HepG2 (cell line): ENCODE measurements around the gene PLK5. TPM values are rescaled to one million over a fixed set of nuclear protein-coding genes. Genes with fewer than 3 reads are reported as not detected.

Experiments
- ASH2L ChIP-seq: fragments of 300-600, 200-600 bp; sonication (generic); IDR thresholded peaks from 2 replicates; pipeline ENCODE4 v1.7.0; 2017; ENCODE audit warnings: low read depth, mild to moderate bottlenecking, moderate library complexity, mixed read lengths, low read length; ENCODE audit not compliant: insufficient read length
- BORCS8-MEF2B ChIP-seq: sonication (generic); formaldehyde crosslinking; IDR thresholded peaks from 2 replicates; pipeline ENCODE4 v1.8.0; 2022; ENCODE audit warnings: mild to moderate bottlenecking, missing genetic modification reagents
- FOXK2 ChIP-seq: fragments of 450-650 bp; IDR thresholded peaks from 2 replicates; pipeline ENCODE4 v1.6.1; 2016
- FOXO1 ChIP-seq: sonication (generic); formaldehyde crosslinking; IDR thresholded peaks from 2 replicates; pipeline ENCODE4 v1.4.0; 2020; ENCODE audit warnings: missing genetic modification reagents
- GABPB1 ChIP-seq: IDR thresholded peaks from 2 replicates; pipeline ENCODE4 v1.6.1; 2016; ENCODE audit warnings: mild to moderate bottlenecking, missing genetic modification reagents, moderate library complexity, missing compliant biosample characterization
- IKZF1 ChIP-seq: fragments of 450-650 bp; IDR thresholded peaks from 2 replicates; pipeline ENCODE4 v1.7.1; 2016
- KDM5B ChIP-seq: sonication (generic); formaldehyde crosslinking; IDR thresholded peaks from 2 replicates; pipeline ENCODE4 v1.4.0; 2020; ENCODE audit warnings: missing genetic modification reagents, mild to moderate bottlenecking, borderline replicate concordance
- MED1 ChIP-seq: sonication (generic); formaldehyde crosslinking; IDR thresholded peaks from 2 replicates; pipeline ENCODE4 v1.4.0; 2020; ENCODE audit warnings: missing genetic modification reagents
- NONO ChIP-seq, 2 experiments: fragments of 450-650 bp in 1 of 2; sonication (generic) in 1 of 2; formaldehyde crosslinking in 1 of 2; IDR thresholded peaks in 1 of 2; conservative IDR thresholded peaks in 1 of 2; 2 replicates each; pipeline versions ENCODE4 v1.6.1 to v1.8.0; 2017 to 2022; ENCODE audit warnings: mild to moderate bottlenecking in 1 of 2, missing genetic modification reagents in 1 of 2, moderate library complexity in 1 of 2
- PHB2 ChIP-seq: fragments of 450-650 bp; IDR thresholded peaks from 2 replicates; pipeline ENCODE4 v1.6.1; 2018; ENCODE audit not compliant: partially characterized antibody
- TSC22D2 ChIP-seq: sonication (generic); formaldehyde crosslinking; IDR thresholded peaks from 2 replicates; pipeline ENCODE4 v1.5.1; 2020; ENCODE audit warnings: missing genetic modification reagents, mild to moderate bottlenecking, borderline replicate concordance
- ZBTB8A ChIP-seq: sonication (generic); formaldehyde crosslinking; IDR thresholded peaks from 2 replicates; pipeline ENCODE4 v1.4.0; 2020; ENCODE audit warnings: mild to moderate bottlenecking, low read depth, missing genetic modification reagents, borderline replicate concordance
- ZIK1 ChIP-seq: sonication (generic); formaldehyde crosslinking; IDR thresholded peaks from 2 replicates; pipeline ENCODE4 v1.5.0; 2020; ENCODE audit warnings: mild to moderate bottlenecking, low read depth, missing genetic modification reagents, borderline replicate concordance
- ZKSCAN5 ChIP-seq: sonication (generic); formaldehyde crosslinking; IDR thresholded peaks from 2 replicates; pipeline ENCODE4 v1.5.1; 2020; ENCODE audit warnings: mild to moderate bottlenecking, missing genetic modification reagents
- ZNF230 ChIP-seq: sonication (generic); formaldehyde crosslinking; IDR thresholded peaks from 2 replicates; pipeline ENCODE4 v1.4.0; 2020; ENCODE audit warnings: mild to moderate bottlenecking, missing genetic modification reagents
- ZNF253 ChIP-seq: sonication (generic); formaldehyde crosslinking; IDR thresholded peaks from 2 replicates; pipeline ENCODE4 v1.8.0; 2022; ENCODE audit warnings: mild to moderate bottlenecking, missing genetic modification reagents, borderline replicate concordance
- ZNF331 ChIP-seq: sonication (generic); formaldehyde crosslinking; IDR thresholded peaks from 2 replicates; pipeline ENCODE4 v1.4.0; 2020; ENCODE audit warnings: missing genetic modification reagents
- ZNF431 ChIP-seq: sonication (generic); formaldehyde crosslinking; IDR thresholded peaks from 2 replicates; pipeline ENCODE4 v1.9.0; 2022; ENCODE audit warnings: missing genetic modification reagents, low read depth, mild to moderate bottlenecking, borderline replicate concordance
- ZNF766 ChIP-seq: sonication (generic); formaldehyde crosslinking; IDR thresholded peaks from 2 replicates; pipeline ENCODE4 v1.5.0; 2020; ENCODE audit warnings: missing genetic modification reagents, borderline replicate concordance
- polyA plus RNA-seq, 8 experiments: library from polyadenylated mRNA; depleted of rRNA in 3 of 8; stranded (reverse) in 7 of 8; unstranded in 1 of 8; fragments of >200 nt; fragmentation: Illumina TruSeq in 4 of 8; extraction: Trizol in 4 of 8; gene quantifications; 2 replicates each; pipeline versions ENCODE4 v1.2.1 to v1.2.3, GENCODE V29; 2011 to 2016; ENCODE audit warnings: low read depth in 4 of 8, missing spikeins in 1 of 8, mixed read lengths in 1 of 8; ENCODE audit not compliant: insufficient read depth in 1 of 8
- total RNA-seq, 5 experiments: library from RNA; depleted of rRNA; stranded (reverse); fragments of >200 nt; fragmentation: Illumina TruSeq; extraction: Trizol; gene quantifications; 2 replicates each; pipeline ENCODE4 v1.2.3, GENCODE V29; 2016; ENCODE audit warnings: low read depth in 1 of 5
- TF ChIP-seq, protein P1 (sequence below): IDR thresholded peaks from 2 replicates; pipeline ENCODE4 v1.6.1; 2016; ENCODE audit warnings: low read depth, control low read depth
- TF ChIP-seq, protein P2 (sequence below): sonication (generic); formaldehyde crosslinking; IDR thresholded peaks from 2 replicates; pipeline ENCODE4 v1.4.0; 2020; ENCODE audit warnings: missing genetic modification reagents
- TF ChIP-seq, protein P3 (sequence below): sonication (generic); formaldehyde crosslinking; conservative IDR thresholded peaks from 2 replicates; pipeline ENCODE4 v1.5.0; 2020; ENCODE audit warnings: missing genetic modification reagents
- TF ChIP-seq, protein P4 (sequence below): sonication (generic); IDR thresholded peaks from 2 replicates; pipeline ENCODE4 v1.6.1; 2016; ENCODE audit warnings: low read depth, borderline replicate concordance
- TF ChIP-seq, protein P5 (sequence below): sonication (generic); formaldehyde crosslinking; IDR thresholded peaks from 2 replicates; pipeline ENCODE4 v1.8.0; 2022; ENCODE audit warnings: low read depth, missing genetic modification reagents

PLK5 gene
- total and polyA plus RNA-seq, 2 of the 13 experiments (the other 11 are each of a cell fraction or from before 2014, with no cell fraction given), result not detected

DNA sequence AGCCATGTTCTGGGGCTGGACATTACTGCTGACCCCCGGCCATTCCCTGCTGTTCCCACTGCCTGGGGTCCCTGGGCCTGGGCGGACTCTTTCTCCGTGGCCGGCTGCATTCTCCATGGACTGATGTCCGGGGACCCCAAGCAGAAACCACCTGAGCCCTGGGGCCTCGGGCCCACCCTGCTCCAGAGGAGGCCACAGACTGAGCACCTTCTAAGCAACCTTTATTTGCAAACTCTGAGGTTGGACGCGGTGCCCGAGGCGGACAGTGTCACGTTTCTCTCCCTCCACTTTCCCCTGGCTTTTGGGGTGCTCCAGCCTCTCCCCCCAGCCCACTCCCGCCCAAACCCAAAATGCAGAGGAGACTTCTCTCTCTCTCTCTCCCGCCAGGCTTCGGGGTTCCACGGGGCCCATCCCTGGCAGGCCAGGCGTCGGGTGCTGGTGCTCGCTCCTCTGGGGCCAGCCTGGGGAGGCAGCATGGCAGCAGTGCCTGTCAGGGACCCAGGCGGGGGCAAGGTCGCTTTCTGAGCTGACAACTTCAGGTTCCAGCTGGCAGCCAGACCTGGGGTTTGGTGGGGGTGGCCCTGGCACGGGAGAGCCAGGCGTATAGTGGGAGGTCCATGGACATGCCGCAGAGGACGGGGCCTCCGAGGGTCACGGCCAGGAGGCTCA is 42.5 kb upstream of the PLK5 start (continued):
- TF ChIP-seq ZNF331 (CRISPR knock-in tag) (peak; percentile 2; the same call in 1 of the 2 replicates), FOXK2 (no peak), ZNF230 (CRISPR knock-in tag) (no peak), ZBTB8A (CRISPR knock-in tag) (no peak), KDM5B (no peak), FOXO1 (CRISPR knock-in tag) (0 out of 2 replicates have a peak, but pooled peaks have one; percentile 2), ZIK1 (CRISPR knock-in tag) (no peak), GABPB1 (CRISPR knock-in tag) (no peak), BORCS8-MEF2B (CRISPR knock-in tag) (no peak), TSC22D2 (CRISPR knock-in tag) (no peak), ZKSCAN5 (no peak), ZNF766 (CRISPR knock-in tag) (no peak), ZNF431 (CRISPR knock-in tag) (no peak), MED1 (CRISPR knock-in tag) (no peak), IKZF1 (no peak), NONO (IDR thresholded peaks at IDR 0.05) (no peak), NONO (CRISPR knock-in tag; conservative IDR thresholded peaks at IDR 0.05) (no peak), ASH2L (no peak), PHB2 (no peak), ZNF253 (CRISPR knock-in tag) (no peak)
- TF ChIP-seq, protein P1, sequence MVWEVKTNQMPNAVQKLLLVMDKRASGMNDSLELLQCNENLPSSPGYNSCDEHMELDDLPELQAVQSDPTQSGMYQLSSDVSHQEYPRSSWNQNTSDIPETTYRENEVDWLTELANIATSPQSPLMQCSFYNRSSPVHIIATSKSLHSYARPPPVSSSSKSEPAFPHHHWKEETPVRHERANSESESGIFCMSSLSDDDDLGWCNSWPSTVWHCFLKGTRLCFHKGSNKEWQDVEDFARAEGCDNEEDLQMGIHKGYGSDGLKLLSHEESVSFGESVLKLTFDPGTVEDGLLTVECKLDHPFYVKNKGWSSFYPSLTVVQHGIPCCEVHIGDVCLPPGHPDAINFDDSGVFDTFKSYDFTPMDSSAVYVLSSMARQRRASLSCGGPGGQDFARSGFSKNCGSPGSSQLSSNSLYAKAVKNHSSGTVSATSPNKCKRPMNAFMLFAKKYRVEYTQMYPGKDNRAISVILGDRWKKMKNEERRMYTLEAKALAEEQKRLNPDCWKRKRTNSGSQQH (CRISPR knock-in tag), result no peak
- TF ChIP-seq, protein P2, sequence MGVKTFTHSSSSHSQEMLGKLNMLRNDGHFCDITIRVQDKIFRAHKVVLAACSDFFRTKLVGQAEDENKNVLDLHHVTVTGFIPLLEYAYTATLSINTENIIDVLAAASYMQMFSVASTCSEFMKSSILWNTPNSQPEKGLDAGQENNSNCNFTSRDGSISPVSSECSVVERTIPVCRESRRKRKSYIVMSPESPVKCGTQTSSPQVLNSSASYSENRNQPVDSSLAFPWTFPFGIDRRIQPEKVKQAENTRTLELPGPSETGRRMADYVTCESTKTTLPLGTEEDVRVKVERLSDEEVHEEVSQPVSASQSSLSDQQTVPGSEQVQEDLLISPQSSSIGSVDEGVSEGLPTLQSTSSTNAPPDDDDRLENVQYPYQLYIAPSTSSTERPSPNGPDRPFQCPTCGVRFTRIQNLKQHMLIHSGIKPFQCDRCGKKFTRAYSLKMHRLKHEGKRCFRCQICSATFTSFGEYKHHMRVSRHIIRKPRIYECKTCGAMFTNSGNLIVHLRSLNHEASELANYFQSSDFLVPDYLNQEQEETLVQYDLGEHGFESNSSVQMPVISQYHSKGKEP (CRISPR knock-in tag), result no peak
- TF ChIP-seq, protein P3, sequence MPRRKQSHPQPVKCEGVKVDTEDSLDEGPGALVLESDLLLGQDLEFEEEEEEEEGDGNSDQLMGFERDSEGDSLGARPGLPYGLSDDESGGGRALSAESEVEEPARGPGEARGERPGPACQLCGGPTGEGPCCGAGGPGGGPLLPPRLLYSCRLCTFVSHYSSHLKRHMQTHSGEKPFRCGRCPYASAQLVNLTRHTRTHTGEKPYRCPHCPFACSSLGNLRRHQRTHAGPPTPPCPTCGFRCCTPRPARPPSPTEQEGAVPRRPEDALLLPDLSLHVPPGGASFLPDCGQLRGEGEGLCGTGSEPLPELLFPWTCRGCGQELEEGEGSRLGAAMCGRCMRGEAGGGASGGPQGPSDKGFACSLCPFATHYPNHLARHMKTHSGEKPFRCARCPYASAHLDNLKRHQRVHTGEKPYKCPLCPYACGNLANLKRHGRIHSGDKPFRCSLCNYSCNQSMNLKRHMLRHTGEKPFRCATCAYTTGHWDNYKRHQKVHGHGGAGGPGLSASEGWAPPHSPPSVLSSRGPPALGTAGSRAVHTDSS, result no peak
- TF ChIP-seq, protein P4, sequence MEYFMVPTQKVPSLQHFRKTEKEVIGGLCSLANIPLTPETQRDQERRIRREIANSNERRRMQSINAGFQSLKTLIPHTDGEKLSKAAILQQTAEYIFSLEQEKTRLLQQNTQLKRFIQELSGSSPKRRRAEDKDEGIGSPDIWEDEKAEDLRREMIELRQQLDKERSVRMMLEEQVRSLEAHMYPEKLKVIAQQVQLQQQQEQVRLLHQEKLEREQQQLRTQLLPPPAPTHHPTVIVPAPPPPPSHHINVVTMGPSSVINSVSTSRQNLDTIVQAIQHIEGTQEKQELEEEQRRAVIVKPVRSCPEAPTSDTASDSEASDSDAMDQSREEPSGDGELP, result no peak
- TF ChIP-seq, protein P5, sequence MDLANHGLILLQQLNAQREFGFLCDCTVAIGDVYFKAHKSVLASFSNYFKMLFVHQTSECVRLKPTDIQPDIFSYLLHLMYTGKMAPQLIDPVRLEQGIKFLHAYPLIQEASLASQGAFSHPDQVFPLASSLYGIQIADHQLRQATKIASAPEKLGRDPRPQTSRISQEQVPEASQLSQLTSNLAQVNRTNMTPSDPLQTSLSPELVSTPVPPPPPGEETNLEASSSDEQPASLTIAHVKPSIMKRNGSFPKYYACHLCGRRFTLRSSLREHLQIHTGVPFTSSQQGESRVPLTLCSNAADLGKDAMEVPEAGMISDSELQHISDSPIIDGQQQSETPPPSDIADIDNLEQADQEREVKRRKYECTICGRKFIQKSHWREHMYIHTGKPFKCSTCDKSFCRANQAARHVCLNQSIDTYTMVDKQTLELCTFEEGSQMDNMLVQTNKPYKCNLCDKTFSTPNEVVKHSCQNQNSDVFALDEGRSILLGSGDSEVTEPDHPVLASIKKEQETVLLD (CRISPR knock-in tag), result no peak
